Epidermal melanocyte (primary cell): ENCODE measurements around the gene PGM3.

Experiments
- DNase-seq: peaks from one replicate; pipeline ENCODE4 v3.0.0; 2011; ENCODE audit warnings: low spot score; ENCODE audit not compliant: insufficient read length

Gene PGM3

DNA sequence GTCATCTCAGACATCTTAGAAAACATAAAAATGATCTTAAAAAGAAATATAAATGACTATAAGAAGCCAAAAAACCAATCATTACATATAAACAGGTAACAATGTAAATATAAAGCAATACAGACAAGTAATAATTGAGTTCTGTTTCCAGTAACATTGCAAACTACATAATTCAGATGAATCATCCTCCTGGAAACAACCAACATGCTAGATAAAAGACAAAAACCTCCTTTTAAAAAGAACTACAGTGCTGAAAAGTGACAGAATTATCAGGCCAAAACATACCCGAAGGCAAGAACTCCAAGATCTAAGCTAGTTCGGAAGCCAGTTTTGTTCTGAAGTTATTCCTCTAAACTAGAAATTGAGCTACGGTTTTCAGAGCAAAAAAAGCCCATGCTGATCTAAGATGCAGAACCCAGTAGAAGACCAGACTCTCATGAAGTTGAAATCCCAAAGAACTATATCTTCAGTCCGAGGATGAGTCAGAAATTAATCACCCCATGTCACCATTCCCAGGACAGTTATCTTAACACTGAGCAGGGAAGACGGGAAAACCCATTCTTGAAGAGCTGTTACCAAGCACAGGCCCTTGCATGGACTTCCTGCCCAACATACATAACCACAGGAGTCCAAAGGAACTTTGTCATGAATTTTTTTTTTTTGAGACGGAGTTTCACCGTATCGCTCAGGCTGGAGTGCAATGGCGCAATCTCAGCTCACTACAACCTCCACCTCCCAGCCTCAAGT is 9.8 kb downstream of the PGM3 start:
- no peak for DNase-seq

DNA sequence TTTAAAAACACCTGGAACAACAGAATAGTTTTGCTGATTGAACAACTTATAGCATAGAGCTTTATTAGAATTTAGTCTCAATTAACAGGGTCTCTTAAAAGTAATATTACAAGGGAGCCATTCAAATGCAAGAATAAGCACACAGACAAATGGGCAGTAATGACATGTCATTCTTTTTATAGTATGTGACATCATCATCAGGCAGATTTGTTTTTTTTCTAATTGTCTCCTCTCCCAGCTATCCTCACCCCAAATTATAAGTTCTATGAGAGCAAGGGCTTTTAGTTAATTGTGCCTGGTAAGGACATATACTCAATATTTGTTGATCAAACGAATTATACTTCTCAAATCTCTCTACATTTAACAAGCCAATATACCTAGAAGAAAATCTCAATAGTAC is 11.0 kb downstream of the PGM3 start:
- no peak for DNase-seq

DNA sequence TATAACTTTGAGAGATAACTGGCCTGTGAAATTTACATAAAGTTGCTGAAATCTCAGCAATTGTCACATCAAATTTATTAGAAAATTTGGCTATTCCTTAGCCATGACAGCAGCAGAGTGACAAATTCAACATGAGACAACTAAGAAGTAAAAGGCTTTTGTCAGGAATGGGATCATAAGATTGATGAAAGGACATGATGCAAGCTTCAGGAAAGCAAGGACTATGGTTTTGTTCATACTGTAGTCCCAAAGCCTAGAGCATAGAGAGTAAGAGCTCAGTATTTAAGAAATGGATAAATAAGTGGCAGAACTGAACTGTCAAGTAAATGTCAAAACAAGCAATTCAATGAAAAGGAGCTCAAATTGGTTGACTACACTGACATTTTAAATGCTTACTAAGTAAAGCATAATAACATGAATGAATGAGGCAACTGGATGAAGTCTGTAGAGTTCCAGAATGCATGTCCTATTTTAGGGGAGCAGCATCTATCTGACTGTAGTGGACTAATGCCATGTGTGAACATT is 12.6 kb downstream of the PGM3 start:
- DNase-seq: no peak

DNA sequence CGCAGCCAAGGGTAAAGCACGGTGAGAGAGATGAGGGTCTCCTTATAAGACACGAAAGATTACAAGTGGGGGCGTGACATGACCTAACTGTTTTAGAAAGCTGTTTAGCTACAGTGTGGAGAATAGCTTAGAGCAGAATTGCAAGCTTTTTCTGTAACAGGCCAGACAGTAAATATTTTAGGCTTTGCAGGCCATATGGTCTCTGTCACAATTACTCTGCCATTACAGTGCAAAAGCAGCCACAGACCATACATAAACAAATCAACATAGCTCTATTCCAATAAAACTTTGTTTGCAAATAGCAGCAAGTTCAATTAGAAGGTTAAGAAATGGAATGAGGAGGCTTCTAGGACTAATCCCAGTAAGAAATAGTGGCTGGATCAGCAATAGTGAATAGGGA is 16.8 kb downstream of the PGM3 start:
- DNase-seq: no peak

DNA sequence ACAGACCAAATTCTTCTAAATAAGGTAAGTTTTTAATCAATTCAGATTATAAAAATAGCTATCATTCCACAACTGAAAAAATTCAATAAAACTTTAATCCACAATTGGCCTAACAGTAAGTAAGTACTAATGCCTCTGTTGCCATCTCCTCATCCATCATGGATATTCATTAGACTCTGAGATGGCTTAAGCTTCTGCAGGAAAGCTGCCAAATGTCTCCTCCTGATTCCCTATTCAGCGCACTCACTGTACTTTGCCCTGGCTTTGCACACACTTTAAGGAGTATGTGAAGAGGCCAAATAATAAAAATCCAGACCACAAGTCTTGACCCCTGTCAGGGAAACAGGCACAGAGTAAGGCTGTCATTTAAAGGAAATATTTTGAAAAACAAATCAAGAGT is 23.6 kb downstream of the PGM3 start:
- no peak for DNase-seq

DNA sequence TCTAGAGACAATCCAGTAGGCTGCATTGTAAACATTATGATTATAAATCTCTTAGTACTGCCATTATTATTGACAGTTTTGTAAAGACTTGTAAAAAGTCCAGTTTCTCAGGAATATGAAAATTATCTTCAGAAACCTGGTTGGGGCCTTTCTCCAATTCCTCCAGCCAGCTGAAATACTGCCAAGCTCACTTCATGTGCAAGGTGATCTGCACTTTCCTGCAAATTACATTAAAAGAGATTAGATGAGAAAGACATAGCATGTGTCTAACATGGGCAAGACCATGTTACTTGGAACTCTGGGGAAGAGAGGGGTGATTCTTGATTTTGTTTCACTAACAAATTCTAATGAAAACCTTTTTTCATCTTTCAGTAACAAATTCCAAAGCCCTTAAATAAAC is 24.0 kb downstream of the PGM3 start:
- DNase-seq: no peak

DNA sequence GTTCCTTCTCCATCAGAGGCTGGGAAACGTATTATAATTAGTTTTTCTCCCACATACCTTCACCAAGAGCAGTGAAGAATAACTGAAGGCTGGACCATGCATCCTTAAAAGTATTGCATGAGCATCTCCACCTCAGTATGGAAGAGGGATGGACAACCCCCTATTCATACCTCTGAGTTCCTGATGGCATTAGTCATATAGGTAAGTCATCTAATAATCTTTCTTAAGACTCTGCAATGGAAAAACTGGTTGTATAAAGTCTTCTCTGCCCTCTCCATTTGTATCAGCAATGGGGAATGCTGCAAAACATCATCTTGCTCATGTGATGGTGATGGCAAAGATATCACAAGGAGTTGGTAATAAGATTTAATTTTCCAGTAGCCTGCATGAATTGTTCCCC is 24.5 kb downstream of the PGM3 start:
- no peak for DNase-seq

DNA sequence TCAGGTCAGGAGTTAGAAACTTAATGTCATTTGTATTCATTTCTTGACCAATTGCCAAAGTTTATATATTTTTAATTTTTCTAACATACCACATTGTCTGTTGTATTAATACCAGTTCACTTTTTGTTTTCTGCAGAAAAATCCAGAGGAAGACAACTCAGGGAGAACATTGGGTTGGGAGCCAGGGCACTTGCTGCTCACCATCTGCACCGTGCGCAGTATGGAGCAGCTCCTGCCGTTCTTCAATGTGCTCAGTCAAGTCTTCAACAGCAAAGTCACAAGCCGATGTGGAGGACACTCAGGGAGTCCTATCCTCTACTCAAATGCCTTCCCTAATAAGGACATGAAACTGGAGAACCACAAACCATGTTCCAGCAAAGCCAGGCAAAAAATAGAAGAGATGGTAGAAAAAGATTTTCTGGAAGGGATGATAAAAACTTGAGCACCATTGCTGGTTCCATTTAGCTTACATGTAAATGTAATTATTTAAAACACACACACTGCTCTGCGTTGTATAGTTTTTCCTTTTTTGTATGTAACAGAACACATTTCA is 25.3 kb downstream of the PGM3 start:
- DNase-seq: no peak

DNA sequence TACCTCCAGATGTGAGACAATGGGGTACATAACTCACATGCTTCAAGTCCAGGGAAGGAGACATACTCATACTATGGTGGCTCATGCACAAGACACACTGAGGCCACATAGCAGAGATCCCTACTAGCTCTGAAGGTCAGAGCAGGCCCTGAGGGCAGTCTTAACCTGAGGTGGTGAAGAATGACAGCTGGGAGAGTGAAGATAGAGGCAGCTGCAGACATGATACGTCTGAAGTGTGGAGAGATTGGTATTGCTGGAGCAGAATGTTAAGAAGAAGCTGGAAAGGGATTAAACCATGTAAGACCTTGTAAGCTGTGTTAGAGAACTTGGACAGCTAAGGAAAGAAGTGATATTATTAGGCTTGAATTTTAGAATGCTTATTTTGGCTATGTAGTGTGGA is 32.9 kb downstream of the PGM3 start:
- DNase-seq: no peak

DNA sequence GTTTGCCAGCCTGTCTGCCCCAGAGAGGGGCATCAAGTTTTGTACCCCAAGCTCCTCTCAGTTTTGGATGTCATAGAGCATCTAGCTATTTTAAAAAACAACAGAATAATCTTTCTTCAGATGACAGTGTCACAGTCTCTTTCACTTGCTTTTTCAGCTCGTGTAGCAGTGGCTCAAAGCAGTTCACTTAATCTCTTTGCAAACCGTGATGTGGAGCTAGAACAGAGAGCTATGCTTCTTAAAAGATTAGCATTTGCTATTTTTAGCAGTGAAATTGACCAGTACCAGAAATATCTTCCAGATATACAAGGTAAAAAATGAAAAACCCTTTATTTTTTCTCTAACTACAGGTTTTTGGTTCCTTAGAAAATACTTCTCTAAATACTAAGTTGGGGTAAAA is 37.3 kb downstream of the PGM3 start:
- DNase-seq: no peak

DNA sequence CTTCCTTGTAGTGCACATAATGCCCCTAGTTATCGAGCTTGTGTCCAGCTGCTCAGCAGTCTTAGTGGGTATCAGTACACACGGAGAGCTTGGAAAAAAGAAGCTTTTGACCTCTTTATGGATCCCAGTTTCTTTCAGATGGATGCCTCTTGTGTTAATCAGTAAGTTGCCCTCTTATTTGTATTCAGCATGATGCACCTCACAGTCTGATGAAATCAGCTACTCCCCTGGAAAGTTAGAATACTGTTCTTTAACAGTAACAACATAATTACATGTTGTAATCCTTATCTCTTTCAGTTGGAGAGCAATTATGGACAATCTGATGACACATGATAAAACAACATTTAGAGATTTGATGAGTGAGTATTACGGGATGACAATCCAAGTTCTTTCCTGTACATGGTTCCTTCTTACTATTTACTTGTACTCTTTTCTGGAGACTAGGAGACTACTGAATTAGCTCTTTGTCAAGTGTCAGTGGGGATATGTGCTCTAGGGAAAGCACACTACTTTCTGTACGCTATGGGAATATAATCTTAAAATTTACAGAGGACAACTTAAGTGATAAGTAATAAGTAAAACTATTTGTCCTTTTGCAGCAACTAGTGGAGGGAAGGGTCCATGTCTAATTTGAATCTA is 39.1 kb downstream of the PGM3 start:
- DNase-seq: no peak

DNA sequence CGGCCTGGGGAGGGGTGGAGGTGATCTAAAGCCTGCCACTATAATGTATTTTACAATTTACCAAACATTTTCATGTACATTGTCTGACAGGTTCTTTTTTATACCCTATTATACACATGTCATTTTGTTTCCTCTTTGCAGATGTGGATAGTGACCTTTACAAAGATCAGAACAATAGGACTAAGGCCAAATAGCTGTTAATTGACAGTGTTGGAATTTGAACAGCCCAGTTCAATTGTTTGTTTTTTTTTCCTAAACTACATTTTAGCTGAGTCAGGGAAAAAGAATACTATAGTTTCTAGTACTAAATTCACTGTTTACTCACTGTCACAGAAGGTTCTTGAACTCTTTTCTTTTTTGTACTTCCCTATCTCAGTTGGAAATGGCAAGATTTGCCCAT is 40.2 kb downstream of the PGM3 start:
- no peak for DNase-seq

DNA sequence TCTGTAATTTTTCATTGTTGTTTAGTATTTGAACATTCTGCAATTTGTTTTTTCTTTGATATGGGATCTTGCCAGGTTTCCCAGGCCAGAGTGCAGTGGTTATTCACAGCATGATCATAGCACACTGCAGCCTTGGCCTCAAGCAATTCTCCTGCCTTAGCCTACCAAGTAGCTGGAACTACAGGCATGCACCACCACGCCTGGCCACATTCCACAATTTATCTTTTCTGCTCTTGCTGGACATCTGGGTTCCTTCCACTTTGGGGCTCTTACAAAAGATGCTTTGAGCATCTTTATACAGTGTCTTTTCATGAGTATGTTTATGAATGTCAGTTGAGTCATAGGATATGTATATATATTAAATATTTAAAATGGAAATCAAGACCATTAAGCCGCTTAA is 42.0 kb downstream of the PGM3 start:
- DNase-seq: no peak

DNA sequence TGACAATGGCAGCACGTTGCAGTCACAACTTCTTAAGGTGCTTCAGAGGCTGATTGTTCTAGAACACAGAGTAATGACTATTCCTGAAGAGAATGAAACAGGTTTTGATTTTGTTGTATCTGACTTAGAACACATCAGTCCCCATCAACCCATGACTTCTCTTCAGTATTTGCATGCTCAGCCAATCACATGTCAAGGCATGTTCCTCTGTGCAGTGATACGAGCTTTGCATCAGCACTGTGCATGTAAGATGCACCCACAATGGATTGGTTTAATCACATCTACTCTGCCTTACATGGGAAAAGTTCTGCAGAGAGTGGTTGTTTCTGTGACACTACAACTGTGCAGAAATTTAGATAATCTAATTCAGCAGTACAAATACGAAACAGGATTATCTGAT is 54.3 kb downstream of the PGM3 start:
- no peak for DNase-seq

DNA sequence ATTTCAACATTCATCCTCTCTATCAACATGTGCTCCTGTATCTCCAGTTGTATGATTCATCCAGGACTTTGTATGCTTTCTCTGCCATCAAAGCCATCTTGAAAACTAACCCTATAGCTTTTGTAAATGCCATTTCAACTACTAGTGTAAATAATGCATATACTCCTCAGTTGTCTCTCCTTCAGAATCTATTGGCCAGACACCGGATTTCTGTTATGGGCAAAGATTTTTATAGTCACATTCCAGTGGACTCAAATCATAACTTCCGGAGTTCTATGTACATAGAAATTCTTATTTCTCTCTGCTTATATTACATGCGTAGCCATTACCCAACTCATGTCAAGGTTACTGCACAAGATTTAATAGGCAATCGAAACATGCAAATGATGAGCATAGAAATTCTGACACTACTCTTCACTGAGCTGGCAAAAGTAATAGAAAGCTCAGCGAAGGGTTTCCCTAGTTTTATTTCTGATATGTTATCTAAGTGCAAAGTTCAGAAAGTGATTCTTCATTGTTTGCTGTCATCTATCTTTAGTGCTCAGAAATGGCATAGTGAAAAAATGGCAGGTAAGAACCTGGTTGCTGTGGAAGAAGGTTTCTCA is 54.8 kb downstream of the PGM3 start:
- DNase-seq: no peak

DNA sequence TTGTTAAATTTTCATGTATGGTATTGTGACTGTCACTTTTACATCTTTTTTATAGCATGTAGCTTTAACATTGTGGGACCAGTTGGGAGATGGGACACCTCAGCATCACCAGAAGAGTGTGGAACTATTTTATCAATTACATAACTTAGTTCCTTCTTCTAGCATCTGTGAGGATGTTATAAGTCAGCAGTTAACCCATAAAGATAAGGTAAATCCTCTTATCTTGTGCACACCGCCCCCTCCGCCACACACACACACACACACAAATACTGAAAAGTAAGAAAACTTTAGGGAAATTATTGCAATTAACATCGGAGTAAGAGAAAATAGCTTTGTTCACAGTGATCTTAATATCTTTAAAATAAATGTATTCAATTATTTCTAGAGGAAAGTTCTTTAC is 60.9 kb downstream of the PGM3 start:
- no peak for DNase-seq

DNA sequence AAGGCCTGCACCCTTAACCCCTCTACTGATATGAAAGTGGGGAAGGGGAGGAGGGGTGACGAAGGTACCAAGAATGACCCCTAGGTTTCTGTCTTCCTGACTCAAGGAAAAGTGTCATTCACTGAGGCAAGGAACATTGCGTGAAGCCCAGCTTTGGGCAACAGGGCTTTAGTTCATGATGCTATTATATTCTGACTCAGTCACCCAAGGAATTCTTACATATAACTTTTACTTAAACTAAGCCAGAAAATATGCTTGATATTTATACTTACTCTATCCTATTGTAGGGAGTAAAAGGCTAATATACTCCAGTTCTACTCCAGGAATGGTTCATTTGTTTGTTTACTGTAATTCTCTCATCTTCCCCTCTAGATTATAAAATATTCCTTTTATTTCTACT is 65.1 kb downstream of the PGM3 start:
- no peak for DNase-seq

DNA sequence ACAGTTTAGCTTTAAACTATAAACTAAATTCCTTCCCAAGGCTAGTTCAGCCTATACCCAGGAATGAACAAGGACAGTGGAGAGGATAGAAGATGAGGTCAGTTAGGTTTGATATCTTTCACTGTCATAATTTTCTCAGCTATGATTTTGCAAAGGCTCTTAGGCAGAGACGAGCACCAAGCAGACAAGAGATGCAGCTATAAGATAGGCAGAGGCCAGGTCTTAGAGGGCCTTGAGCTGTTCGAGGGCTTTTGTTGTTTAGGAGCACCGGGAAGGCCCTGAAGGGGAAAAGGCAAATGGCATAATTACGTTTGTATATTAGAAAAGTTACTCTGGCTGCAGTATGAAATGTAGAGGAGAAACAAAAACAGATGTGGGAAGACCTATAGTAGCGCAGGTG is 65.8 kb downstream of the PGM3 start:
- DNase-seq: no peak

DNA sequence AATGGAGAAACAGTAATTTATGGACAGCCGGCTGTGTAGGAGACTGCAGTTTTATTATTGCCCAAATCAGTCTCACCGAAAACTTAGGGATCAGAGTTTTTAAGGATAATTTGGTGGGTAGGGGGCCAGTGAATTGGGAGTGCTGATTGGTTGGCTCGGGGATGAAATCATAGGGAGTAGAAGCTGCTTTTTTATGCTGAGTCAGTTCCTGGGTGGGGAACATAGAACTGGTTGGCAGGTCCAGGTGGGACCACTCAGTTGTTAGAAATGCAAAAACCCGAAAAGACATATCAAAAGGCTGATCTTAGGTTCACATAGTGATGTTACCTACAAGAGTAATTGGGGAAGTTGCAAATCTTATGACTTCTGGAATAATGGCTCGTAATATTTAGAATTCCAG is 66.3 kb downstream of the PGM3 start:
- DNase-seq: no peak

DNA sequence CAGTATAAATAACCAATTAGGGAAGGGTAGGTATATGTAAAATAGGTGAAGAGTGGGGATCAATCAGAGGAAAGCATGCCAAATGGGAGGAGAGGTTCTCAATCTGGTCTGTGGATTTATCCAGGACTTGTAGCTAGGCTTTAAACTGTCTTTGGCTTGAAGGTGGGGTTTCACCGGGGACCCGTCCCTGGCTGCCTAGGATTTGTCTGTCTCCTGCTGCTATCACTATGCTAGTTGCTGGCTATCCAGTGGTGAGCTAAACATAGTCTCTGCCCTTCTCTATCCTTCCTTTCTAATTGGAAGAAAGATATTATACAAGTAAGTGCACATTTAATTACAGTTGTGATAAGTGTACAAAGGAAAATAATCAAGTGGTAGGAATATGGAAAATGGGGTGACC is 66.8 kb downstream of the PGM3 start:
- no peak for DNase-seq

DNA sequence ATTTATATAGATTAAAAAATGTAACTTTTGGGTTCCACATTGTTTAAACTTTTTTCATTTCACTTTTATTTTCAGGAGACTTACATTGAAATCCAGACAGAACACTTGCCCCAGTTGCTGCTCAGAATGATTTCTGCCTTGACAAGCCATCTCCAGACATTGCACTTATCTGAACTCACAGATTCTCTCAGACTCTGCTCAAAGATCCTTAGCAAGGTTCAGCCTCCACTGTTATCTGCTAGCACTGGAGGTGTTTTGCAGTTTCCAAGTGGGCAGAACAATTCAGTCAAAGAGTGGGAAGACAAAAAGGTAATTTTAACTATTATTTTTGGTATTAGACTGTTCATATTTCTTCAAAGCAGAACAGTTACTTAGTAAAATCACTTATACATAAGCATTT is 67.6 kb downstream of the PGM3 start:
- DNase-seq: no peak

DNA sequence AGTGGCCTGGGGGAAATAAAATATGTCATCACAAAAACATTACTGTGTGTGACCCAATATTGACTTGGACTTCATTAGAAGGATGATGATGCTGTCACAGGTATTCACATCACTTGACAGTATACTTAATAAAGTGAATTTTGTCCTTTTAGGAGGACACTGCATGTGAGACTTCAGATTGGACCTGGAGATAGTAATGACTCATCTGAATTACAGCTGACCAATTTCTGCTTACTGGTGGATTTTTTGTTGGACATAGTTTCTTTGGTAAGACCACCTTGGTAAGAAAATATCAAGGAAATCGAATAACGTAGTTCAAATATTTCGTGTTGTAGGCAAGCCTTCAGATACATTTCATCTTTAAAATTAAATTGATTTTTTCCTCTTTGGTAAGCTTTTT is 68.5 kb downstream of the PGM3 start:
- DNase-seq: no peak
